ENCODE results near the gene TOLLIP.
"Not testable (repeated sequence)": the region's sequence is repeated elsewhere in the genome, so short reads cannot be mapped to it uniquely, and the experiment has no call there.

The TOLLIP gene

GRCh38 chr11:1343391-1344055, 34.1 kb upstream of the TOLLIP start:
- no peak for DNase-seq

DNA sequence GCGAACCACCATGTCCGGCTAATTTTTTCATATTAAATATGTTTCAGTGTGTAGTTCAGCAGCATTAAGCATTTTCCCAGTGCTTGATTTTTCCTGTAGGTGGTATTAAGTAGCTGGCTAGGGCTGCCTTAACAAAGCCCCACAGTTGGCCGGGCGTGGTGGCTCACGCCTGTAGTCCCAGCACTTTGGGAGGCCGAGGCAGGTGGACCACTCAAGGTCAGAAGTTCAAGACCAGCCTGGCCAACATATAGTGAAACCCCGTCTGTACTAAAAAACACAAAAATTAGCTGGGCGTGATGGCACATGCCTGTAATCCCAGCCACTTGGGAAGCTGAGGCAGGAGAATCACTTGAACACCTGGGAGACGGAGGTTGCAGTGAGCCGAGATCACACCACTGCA, 33.5 kb upstream of the TOLLIP start:
- no peak for DNase-seq

- DNase-seq, result peak; percentile 83
Observed at GRCh38 chr11:1341928-1342524, 32.6 kb upstream of the TOLLIP start.

- not testable (repeated sequence) for DNase-seq
Observed at GRCh38 chr11:1341226-1341625, 31.8 kb upstream of the TOLLIP start.

- DNase-seq, result no peak
Observed at GRCh38 chr11:1340111-1340510, 30.7 kb upstream of the TOLLIP start.

- DNase-seq, result no peak
Observed at GRCh38 chr11:1339066-1339675, 29.7 kb upstream of the TOLLIP start.

DNA sequence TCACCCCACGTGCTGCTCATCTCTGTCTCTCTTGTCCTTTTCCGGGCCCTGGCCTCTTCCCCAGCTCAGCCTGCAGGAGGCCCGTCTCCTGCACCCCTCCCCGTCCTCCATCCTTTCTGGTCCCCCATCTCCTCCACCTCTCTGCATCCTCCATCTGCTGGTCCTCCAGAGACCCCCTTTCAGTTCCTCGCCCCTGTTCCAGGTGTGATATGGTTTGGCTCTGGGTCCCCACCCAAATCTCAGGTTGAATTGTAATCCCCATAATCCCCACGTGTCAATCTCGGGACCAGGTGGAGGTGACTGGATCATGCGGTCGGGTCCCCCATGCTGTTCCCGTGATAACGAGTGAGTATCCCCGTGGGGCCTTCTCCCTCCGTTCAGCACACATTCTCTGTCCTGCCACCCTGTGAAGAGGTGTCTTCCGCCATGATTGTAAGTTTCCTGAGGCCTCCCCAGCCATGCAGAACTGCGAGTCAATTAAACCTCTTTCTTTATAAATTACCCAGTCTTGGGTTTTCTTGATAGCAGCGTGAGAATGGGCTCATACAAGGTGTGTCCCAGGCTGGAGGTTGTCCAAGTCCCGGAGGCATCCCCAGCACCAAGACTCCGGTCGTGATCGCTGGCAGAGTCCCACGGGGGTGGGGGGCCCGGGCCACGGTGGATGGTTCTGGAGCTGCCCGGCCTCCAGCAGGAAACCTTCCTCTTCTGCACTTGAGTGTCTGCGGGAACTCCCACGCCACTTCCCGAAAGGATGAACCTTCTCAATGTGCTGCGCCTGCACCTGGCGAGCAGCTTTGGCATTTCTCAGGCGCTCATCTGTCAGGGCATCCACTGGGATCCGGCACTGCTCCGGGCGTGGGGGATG, 29.0 kb upstream of the TOLLIP start:
- DNase-seq, result no peak

DNA sequence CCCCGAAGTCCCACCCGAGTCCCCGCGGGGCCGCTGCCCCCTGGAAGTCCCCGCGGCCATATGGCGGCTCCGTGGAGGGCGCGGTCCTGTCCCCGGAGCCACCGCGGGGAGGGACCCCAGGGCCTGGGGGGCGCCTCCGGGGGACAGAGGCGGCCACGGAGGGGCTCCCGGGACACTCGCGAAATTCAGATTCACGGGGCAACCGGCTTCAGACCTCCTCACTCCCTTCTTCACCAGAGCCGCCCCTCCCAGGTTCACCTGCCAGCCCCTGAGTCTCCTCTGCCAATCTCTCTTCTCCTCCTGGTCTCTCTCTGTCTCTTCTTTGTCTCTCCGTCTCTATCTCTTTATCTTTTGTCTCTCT, 28.2 kb upstream of the TOLLIP start:
- DNase-seq, result no peak

DNA sequence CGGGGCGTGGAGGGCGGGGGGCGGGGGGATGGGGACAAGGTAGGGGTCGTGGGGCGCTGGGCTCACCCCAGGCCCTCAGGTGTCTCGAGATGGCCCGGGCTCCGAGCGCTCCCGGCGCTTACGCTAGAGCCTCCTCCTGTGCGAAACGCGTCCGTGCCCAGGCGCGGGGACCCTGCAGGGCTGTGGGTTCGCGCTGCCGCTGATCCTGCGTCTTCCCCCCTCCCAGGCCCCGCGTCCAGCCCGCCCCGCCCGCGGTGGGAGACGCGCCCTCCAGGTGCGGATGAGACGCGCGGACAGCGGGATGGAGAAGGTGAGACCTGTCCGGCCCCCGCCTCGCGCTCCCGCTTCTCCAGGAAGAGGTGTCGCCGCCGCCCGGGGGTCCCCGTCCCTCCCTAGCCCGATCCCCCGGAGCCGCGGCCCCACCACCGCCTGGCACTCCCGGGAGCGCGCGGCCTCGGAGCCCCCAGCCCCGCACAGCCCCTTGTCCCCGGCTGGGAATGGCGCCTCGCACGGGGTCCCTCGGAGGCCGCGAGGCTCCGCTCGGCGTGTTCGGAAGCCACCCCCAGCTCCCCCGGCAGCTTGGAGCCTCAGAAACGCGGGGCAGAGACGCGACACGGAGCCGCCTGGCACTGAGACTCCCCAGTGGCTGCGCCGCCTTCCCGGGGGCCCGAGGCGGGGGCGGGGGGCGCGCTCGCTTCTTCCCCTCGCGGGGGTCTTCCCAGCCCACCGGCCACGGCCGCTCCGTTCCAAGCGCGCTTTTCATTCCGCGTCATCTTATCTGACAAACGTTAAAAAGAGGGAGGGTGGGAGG, 27.6 kb upstream of the TOLLIP start:
- no peak for DNase-seq

GRCh38 chr11:1335811-1336761, 26.7 kb upstream of the TOLLIP start:
- DNase-seq, result no peak

- DNase-seq, result no peak
Observed at GRCh38 chr11:1335264-1335810, 25.9 kb upstream of the TOLLIP start.

GRCh38 chr11:1333860-1334259, 24.4 kb upstream of the TOLLIP start:
- DNase-seq, result no peak

DNA sequence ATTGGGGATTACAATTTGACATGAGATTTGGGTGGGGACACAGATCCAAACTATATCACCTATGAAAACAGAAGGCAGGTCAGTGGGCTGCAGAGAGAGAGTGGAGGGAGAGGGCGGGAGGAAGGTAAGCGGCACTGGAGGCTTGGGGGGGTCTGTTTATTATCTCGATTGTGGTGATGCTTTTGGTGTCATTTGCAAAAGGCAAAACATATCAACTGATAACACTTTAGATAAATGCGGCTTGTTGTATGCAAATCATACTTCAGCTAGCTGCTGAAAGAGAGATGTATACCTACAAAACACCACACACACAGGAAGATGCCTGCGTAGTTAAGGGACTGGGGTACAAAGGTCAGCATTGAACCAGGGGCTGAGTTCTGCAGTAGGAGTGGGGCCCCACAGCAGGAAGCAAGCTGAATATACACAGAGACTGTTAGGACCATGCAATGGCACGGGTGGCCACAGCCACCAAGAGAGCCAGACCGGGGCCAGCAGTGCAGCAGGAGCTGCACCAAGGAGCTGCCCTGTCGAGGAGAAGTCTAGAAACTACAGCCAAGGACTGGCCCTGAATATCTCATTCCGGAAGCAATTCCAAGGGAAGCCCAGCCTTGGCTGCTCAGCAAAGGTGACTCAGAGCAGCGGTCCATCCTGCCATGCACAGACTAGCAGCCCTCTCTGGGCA, 23.8 kb upstream of the TOLLIP start:
- no peak for DNase-seq

GRCh38 chr11:1330473-1330872, 21.0 kb upstream of the TOLLIP start:
- no peak for DNase-seq

DNA sequence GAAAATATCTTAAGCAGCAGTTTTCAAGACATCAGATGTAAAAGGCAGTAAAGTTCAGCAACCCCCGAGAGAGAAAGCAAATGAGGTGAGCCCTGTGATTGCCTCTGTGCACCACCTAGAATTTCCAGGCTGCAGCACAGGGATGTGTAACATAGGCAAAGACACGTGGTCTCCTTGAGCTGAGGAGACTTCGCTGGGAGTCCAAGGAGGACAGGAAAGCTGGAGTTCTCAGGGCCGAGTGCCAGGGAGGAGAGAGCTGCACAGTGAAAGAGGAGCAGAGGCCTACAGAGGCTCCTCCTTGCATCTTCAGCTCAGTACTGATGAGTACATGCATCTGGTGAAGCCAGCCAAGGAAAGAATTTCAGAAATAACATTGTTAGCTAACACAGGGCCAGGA, 17.6 kb upstream of the TOLLIP start:
- DNase-seq, result no peak

DNA sequence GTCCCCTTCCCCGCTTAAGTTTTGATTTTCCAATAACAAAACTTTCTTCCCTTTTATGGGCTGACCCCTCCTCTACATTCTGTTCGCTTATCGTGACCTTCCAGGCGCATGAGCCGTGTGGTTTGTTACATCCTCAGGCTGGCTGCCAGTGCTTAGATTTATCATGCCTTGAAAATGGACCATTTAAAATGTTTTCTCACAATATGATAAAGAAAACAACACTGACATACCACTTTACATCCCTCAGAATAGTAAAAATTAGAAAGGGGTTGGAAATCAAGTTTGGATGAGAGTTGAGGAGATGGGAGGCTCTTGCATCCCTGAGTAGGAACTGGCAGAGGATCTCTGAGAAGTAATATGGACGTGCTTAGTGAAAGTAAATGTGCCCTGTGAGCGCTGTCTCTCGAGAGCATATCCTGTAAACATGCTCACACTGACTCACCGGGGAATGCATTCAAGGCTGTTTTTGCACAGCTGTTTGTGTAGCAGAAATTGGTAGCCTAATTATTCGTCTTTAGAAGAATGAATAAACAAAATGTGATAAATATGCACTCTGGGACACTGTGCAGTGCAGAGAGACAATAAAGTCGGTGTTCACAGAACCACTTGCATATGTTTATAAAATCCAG, 17.1 kb upstream of the TOLLIP start:
- DNase-seq, result no peak

DNA sequence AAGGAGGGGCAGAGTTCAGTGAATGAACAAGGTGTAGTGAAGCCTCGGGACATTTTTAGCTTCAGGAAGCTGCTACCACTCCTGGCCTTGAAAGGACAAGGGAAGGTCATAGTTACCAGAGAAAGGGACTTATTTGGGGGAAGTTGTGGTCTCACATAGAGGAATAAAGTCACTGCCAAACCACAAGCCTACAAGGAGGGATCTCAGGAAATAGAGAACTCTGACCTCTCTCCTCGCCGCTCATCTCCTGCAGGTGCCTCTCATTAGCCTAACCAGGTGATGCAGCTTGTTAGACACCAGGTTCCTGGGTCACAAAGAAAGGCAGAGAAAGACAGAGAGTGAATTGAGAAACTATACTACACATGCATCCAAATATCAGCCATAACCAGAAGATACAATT, 14.3 kb upstream of the TOLLIP start:
- DNase-seq, result no peak

DNA sequence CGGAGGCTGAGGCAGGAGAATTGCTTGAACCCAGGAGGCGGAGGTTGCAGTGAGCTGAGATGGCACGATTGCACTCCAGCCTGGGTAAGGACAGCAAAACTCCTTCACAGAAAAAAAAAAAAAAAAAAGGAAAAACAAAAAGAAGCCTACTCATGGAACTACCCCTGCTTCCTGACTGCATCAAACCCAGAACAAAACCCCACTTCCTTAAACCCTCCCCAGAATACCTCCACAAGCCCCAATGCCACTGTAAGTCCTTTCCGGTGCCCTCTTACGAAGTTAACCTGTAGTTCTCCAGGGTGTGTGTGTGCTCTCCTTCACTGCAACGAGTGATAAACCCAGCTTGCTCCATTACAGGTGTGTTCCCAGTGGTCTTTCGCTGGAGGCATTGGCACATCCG, 8.6 kb upstream of the TOLLIP start:
- DNase-seq, result no peak

GRCh38 chr11:1317432-1317831, 8.0 kb upstream of the TOLLIP start:
- no peak for DNase-seq

DNA sequence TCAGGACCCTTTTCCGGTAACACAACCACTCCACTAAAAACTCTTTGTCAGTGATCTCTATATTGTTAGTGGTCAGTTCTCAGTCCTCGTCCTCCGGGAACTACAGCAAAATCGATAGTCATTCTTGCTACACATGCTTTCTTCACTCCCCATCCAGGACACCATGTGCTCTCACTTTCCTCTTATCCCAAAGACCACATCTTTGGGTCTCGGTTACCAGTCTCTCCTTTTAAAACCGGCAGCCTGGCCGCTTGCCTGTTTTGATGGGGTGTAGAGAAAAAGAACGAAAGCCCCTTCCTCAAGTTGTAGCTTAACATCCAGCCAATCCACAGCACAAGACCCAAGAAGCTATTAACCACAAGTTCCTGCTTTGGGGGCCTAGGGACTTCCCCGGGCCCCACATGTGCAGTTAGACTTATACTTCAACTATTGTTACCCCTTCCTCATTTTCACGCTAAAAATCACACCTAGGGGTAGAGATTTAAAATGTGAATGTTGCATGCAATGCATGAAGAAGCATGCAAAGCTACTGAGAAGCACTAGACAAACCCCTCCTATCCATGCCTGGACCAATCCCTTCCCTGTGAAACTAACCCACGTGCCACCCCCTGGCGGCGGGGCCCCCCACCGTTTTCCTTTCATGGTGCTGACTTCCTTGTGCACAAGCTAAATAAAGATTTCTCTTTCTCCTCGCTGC, 1.5 kb upstream of the TOLLIP start:
- no peak for DNase-seq
